Measurements from ENCODE around the gene MAST4.
"Not testable (repeated sequence)": the region's sequence is repeated elsewhere in the genome, so short reads cannot be mapped to it uniquely, and the experiment has no call there.

The MAST4 gene

DNA sequence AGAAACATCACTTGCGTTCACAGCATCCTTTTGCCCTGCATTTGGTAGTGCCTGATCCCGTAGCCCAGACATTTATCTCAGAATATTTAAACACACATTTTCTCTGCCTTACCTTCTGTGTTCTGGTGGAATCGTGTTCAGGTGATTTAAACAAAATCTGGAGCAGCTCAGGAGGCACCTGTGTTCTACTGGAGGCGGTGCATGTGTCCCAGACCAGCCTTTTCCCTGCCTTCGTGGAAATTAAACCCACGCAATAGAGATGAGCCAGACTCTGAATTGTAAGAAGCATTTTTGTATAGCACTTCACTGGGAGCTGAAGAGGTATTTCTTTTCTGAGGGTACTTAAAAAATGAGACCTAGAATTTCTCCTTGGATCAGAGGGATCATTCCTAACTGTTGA is 212.5 kb downstream of the MAST4 start:
- DNase-seq (ENCODE audit: low read depth in 3 of 3): no peak

DNA sequence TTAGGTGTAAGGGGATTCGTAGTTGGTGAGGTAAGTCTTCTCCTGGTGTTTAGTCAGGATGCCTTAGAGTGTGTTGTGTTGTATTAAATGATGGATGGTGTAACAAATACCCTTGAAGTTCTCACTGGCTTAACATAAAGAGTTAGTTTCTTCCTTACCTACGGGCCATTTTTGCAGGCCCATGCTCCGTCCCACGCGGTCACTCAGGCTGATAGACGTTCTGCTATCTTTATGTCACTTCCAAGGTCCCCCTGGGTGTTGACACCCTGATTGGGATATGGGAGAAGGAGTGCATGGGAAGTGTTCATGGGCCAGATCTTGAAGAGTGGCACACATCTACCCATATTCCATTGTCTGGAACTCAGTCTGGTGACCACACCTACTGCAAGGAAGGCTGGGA is 214.0 kb downstream of the MAST4 start:
- no peak for DNase-seq (ENCODE audit: low read depth in 3 of 3)

DNA sequence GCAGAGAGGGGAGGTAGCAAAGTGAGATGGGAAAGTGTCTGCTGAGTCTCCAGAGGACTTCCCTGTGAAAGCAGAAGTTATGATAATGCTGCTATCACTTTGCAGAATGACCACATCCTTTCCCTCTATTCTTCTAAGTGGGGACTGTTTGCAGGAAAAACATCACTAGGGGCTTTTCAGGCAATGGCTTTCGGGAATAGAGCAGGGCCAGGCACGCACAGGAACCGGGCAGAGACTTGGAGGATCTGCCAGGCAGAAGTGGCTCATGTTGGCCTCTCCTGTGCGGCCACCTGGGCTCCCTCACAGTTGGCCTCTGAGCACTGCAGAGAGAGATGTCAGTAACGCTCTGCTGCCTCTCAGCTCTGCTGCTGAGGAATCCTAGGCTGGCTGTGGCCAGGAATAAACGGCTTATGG is 214.7 kb downstream of the MAST4 start:
- DNase-seq (ENCODE audit: low read depth in 3 of 3): no peak

DNA sequence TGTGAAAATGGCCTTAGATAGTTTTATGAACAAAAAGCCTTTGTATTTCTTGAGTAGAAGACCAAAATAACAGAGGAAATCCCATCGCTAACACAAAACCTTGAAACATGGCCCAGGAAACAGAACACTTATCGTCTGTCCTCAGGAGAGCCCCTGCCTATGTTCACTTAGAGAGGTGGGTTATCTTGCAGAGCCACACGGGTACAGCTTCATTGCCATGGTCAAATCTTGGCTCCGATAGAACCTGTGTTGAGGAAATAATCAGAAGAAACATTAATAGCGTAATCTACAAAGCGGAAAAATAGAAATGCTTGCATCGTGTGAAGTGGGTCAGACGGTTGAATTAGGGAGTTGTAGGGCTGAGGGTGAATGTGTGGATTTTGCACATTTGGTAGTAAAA is 216.1 kb downstream of the MAST4 start:
- DNase-seq (ENCODE audit: low read depth in 3 of 3): no peak

DNA sequence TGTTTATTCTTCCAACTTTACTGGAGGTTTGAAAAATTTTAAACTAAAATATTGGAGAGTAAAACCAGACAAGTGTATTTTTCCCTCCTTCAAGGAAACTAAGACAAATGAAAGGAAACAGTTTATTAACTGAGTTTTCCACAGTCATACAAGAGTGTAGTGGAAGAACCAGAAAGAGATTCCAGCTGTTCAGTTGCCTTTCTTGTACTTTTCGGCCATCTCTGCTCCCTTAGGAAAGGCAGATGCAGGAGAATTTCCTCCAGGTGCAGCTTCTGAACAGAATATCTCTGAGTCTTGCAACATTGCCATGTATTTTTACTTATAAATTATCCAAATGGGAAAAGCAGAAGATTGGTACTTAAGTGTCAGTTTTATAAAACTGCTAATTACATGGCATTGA is 217.1 kb downstream of the MAST4 start:
- DNase-seq (ENCODE audit: low read depth in 3 of 3): no peak

DNA sequence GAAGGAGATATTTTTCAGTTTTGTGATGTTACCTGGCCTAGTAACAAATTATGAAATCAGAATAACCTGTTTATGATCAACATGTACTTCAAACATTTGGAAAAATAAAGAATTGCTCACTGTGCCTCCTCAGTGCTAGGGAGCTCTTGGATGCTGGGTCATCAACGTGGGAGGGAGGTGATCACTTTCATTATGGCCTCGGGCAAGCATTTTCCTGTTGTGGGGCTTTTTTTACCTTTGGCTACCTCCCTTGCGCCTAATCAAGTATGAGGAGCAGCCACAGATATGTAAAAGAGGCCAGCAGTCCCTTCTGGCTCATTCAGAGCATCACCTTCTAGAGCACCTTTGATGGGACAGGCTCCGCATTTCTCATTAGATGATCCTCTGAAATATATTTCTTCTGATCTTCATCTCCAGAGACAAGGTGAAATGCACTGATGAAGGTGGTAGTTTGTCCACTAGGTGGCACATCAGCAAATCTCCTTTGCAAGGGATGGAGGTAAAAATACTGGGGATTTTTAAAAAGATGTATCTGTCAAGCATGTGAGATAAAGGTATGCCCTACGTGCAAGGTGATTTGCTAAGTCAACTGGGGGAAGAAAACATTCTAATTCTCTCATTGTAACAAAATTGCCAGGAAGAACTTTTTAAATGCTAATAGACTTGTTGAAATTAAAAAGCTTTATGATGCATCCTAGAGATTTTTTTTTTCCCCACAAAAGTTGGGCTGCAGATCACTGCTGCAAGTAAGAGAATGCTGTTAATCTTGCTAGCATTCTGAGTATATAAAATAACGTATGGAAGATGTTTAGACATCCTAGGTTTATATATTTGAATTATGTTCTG is 218.2 kb downstream of the MAST4 start:
- peak in 1 of 3 experiments; percentile 12 for DNase-seq (ENCODE audit: low read depth in 3 of 3)

DNA sequence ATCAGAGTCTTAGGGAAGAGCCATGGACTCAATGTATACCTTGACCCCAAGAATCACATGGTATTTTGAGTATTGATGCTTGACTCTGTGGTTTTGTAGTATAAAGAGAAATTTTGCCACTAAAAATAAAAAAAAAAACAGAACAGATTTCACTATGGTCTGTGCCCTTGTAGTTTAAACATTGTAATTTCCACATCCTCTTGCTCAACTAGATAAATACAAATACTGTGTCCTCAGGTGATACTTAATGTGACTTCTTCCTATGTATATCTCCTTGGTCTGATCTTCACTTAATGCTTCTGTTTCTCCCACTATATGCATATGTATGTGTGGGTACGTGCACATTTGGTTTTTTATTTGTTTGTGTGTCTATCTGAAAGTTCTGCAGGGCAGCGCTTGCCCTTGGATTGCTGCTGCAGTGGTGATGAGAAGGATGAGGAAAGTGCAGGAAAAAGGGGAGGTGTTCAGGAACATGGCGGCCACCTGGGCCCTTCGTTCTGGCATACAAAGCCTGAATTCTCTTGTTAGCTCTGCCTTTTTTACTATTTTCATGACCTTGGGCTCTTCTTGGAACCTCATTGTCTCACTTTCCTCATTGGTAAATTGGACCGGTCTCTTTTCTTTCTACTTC is 222.2 kb downstream of the MAST4 start:
- DNase-seq (ENCODE audit: low read depth in 3 of 3): no peak

DNA sequence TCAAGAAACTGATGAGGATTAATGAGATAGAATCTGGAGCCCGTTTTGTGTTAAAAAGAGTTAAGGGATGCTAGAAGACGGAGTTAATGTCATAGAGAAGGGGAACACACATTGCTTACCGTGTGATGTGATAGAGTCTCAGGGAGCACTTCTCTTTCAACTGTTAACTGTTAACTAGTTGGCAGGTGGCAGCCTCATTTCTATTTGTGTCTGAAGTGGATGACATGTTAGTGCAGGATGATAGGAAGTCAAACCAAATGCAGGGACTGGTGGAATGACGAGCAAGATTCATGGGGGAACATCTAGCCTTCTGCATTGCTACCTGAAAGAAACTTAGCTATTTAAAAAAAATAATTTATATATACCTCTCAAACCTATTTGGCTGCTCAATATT is 222.7 kb downstream of the MAST4 start:
- DNase-seq (ENCODE audit: low read depth in 3 of 3): no peak

DNA sequence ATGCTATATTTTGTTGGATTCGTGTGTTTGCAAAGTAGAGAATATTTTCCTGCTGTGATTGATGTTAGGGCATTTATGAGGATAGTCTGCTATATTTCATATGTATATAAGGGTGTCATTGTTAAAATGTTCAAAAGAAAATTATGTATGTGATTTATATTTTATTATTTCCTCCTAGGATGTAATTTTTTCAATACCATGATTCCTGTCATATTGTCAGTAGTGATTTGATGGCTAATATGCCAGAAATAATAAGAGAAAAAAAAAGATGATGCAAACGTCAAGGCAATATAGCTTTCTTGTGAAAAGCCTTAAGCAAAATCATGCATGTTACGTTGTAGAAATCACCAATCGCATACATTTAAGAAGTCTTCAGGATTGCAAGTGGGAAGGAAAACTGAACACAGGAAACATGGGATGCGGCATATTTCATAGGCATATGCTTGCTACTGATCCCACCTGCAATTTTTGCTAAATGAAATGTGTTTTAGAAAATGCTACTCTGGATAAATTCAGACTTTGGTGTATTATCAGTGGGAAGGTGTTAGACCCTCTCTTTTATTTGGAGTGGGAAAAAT is 224.5 kb downstream of the MAST4 start:
- no peak for DNase-seq (ENCODE audit: low read depth in 3 of 3)

DNA sequence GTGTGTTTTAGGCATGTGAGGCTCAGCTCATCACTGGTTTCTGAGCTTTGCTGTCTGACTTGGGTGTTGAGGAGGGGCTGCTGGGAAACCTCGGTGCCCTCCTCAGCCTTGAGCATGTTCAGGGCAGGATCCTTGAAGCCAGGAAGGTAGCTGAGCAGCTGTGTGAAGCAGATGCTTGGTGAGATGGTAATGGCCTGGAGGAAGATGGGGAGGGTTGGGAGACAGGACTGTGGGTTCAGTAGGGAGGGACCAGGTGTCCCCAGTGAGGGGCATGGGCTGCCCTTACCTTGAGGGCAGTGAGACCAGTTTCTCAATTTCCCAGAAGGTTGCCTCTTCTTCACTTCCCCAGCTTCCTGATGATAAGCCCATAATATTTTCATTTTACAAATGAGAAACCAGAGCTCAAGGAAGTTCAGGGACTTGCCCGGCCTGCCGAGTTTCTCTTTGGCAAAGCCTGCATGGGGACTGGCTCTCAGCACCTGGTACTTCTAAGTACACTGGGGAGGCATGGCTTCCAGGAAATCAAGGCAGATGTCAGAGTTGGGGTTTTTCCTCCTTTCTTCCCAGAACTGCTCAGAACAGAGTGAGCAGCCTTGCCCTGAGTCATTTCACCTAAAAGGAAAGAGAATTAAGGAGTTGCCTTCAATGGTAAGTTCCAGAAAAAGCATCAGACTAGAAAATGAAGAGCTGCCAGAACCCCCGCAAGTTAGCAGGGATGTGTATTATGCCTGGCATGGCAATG is 225.7 kb downstream of the MAST4 start:
- peak in 1 of 3 experiments; percentile 23 for DNase-seq (ENCODE audit: low read depth in 3 of 3)

DNA sequence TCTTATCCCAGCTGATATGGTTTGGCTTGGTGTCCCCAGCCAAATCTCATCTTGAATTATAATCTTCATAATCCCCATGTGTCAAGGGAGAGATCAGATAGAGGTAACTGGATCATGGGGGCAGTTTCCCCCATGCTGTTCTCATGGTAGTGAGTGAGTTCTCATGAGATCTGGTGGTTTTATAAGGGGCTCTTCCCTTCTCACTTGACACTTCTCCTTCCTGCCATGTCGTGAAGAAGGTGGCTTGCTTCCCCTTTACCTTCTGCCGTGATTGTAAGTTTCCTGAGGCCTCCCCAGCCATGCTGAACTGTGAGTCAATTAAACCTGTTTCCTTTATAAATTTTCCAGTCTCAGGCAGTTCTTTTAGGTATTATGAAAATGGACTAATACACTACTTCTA is 226.7 kb downstream of the MAST4 start:
- DNase-seq (ENCODE audit: low read depth in 3 of 3): not testable (repeated sequence)

DNA sequence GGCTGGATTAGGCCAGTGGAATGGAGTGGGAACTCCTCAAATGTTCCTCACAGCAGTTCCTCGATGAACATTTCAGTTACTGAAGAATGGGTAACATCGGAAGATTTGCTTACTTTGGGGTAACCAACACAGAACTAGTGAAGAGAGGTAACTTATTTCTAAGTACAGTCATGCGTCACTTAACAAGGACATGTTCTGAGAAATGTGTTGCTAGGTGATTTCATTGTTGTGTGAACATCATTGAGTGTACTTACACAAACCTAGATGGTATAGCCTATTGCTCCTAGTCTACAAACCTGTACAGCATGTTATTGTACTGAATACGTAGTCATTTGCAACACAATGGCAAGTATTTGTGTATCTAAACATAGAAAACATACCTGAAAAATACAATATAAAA is 228.3 kb downstream of the MAST4 start:
- no peak for DNase-seq (ENCODE audit: low read depth in 3 of 3)

DNA sequence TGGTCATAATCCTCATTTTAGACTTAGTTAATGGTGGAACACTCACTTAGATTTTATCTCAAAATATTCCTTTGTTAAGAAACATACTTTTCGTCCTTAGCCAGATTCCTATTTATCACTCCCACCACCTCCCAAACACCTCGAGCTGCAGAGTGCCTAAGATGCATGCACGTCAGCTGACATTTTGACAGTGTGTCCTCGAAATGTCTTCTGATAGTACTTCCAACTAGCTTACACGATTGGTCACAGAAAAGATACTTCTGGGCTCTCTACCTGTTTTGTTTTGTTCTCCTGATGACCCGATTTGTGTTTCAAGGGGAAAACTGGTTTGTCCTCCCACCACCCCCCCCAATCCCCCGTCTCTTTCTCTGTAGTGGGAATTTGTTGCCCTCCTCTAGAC is 230.1 kb downstream of the MAST4 start:
- DNase-seq (ENCODE audit: low read depth in 3 of 3): no peak

DNA sequence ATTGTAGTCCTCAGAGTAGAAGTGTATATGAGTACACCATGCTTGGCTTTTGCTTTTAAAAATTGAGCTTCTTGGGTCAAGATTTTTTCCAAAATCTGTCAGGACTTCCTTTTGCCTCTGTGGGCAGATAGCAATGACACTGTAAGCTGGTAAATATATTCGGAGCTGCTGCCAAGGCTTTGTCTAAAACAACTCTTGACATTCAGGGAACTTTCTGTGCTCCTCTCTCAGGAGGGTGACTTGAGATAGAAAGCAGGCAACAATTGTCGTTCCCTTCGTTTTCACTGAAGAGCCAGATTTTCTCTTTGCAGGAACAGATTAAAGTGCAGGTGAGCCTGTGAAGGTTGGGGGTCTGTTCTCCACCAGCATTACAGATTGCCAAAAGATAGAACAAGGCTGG is 230.5 kb downstream of the MAST4 start:
- no peak for DNase-seq (ENCODE audit: low read depth in 3 of 3)

DNA sequence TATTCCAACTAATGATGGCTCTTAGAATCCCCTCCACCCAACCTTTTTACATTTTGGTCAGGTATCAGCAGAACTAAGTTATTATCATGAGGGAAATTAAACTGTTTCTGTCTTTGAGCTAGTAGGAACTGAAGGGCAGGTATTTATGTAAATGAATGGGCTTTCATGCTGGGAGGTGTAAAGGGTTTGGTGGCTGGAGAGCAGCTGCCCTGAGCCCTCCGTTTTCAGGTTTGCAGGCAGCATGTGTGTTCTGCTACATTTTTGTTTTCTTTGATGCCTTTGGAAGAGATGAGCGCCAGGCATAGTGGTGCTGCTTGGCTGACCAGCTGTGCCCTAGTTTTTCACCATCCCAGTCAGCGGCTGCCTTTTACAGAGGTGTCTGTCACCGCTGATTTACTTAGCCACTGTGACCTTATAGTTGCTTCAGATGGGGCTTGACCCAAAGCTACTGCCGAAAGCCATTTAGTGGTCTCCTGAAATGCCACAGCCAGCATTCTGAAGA is 231.9 kb downstream of the MAST4 start:
- no peak for DNase-seq (ENCODE audit: low read depth in 3 of 3)

DNA sequence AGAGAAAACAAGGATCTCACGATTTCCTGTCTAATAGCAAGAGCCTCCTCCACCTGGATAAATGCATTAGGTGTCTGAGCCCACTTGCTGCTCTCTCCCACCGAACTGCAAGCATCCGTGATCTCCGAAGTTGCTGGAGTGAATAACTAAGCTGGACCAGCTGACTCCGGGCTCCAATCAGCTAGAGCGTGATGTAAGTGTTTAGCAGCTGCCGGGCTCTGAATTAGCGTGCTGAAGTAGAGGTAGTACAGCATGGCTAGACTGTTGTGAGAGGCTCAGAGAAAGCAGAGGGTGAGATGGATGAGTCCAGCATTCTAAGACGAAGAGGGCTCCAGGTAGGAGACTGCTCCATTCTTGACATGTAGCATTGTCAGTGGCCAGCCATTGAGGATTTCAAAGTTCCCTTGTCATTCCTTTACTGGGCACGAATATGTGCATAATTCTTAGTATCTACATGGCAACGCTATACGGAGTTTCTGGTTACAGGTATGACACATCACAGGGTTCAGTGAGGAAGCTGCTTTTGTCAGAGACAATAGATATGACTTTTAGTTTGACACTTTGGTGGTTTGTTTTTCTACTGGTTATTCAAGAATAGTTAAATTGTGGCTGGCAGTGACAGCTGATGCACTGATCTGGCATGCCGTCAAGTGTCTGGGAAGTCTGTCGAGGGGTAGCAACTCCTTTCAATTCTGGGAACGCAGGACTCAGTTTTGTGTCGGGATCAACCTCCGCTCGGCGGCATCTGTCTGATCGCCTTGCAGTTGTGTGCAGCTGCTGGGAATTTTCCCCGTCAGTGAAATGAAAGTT is 232.6 kb downstream of the MAST4 start:
- peak in 2 of 3 experiments; percentile 18 to 29 for DNase-seq (ENCODE audit: low read depth in 3 of 3)

DNA sequence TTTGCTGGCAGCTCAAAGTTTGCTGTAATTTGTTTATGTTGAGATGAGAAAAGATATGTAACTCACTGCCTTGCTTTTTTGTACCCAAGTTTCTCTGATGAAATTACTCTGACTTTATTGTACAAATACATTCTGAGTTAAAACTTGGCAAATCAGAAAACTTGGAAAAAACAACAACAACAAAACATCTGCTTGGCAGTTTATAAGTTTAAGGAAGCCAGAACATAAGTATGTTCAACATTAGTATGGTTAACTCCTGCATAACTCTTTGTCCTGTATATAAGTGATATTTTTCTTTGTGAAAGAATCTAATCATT is 233.1 kb downstream of the MAST4 start:
- DNase-seq (ENCODE audit: low read depth in 3 of 3): no peak

DNA sequence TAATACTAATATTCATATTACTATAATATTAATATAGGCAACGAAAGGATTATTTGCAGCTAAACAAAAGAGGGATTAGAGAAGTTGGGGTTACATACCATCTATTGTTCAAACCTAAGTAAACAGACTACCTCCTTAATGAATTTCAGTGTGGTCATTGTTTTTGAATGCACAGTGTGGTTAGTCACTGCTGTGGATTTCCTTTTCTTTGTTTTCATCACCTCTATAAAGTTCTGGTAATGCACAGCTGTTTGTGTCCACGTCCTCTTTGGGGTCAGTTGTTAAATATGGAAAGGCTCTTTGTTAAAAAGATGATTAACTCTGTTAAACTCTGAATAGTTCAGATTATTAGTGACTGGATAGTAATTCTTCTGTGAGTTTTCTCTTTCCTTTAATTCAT is 233.6 kb downstream of the MAST4 start:
- DNase-seq (ENCODE audit: low read depth in 3 of 3): no peak

DNA sequence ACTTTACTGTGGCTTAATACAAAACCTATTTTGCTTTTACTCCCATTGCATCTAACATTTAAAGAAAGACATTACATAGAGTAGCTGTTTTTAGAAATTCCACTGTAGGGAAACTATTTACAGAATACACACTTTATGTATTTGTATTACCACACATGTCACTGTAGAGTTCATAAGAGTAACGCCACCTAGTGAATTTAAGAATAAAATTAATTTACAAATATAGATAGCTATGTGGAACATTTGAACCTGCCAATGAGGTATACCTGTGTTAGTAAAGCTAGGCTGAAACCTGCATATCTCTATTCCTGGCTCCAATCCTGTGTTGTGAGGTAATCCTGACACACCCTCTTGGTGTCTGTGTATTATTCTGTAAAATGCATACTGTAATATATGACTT is 234.4 kb downstream of the MAST4 start:
- no peak for DNase-seq (ENCODE audit: low read depth in 3 of 3)

DNA sequence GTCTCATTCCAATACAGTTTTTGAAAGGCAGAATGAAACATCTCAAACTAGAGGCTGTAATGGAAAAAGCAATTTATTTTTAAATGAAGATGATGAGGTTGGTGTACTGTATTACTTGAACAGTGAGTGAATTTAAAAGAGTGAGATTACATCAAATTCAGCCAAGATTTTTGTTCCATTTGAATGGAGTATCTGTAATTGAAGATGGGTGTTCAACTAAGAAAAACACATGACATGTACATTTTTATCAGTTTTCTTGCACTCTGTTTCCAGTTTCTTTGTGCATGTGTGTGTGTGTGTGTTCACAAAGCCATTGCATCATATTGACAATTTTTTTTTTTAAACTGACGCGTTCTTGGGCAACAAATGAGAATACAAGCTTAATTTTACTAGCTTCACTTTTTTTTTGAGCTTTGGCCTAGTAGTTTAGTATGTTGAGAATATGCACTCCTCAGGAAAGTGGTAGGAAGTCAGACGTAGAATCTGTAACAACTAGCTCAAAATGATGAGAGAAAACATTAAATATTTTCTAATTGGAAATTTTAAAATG is 243.5 kb downstream of the MAST4 start:
- no peak for DNase-seq (ENCODE audit: low read depth in 3 of 3)

DNA sequence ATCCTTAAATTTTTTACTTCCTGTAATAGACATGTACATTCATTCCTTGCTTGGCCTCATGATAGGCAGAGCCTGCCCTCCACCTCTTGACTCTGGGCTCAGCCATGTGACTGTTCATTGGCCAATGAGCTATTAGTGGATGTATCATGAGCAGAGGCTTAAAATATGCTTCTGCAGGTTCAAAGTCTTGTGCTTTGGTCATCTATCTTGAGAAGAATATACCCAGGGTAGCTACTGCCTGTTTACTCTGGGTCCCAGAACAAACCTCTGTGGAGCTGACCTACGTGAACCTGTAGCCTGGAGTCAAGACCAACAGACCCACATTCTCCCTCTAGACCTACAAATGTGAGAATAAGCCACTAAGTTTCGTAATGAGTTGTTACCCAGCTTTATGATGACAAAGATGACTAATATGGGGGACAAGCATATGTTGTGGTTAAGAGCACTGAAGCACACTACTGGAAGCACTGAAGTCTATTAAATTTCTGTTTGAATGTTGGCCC is 244.4 kb downstream of the MAST4 start:
- DNase-seq (ENCODE audit: low read depth in 3 of 3): no peak
